HG03575 (cell line): ENCODE data around the gene GRIK2.
"Not testable (repeated sequence)": the region's sequence is repeated elsewhere in the genome, so short reads cannot be mapped to it uniquely, and the experiment has no call there.

Experiments used
- ATAC-seq: cut with Tn5 transposase; IDR thresholded peaks from one replicate; pipeline ENCODE4 v1.9.1; 2021; ENCODE audit not compliant: unreplicated experiment, insufficient number of reproducible peaks, low FRiP score; ENCODE audit errors: extremely low read depth

Gene GRIK2

GRCh38 chr6:101393251-101393828 lies at the start of gene GRIK2:
GRIK2 (plus strand) TSS chr6:101393708.
- ATAC-seq: no peak

GRCh38 chr6:101344885-101345284 lies 48.6 kb upstream of the GRIK2 start:
- no peak for ATAC-seq

- no peak for ATAC-seq
Observed at GRCh38 chr6:101348816-101349215, 44.7 kb upstream of the GRIK2 start.

GRCh38 chr6:101350631-101351030 lies 42.9 kb upstream of the GRIK2 start:
- ATAC-seq: not testable (repeated sequence)

- no peak for ATAC-seq
Observed at GRCh38 chr6:101351173-101351572, 42.3 kb upstream of the GRIK2 start.

GRCh38 chr6:101352316-101352715 lies 41.2 kb upstream of the GRIK2 start:
- ATAC-seq: no peak

- ATAC-seq: no peak
Observed at GRCh38 chr6:101365181-101365580, 28.3 kb upstream of the GRIK2 start.

GRCh38 chr6:101379926-101380325 lies 13.6 kb upstream of the GRIK2 start:
- ATAC-seq: no peak

GRCh38 chr6:101380897-101381630 lies 12.4 kb upstream of the GRIK2 start:
- ATAC-seq: no peak

- not testable (repeated sequence) for ATAC-seq
Observed at GRCh38 chr6:101383747-101384146, 9.8 kb upstream of the GRIK2 start.

- ATAC-seq: no peak
Observed at GRCh38 chr6:101386982-101387381, 6.5 kb upstream of the GRIK2 start.

- no peak for ATAC-seq
Observed at GRCh38 chr6:101391772-101392585, 1.5 kb upstream of the GRIK2 start.

- ATAC-seq: no peak
Observed at GRCh38 chr6:101392586-101393230, 800 bp upstream of the GRIK2 start.

GRCh38 chr6:101393829-101394251 lies 332 bp downstream of the GRIK2 start:
- no peak for ATAC-seq

GRCh38 chr6:101394936-101395335 lies 1.4 kb downstream of the GRIK2 start:
- ATAC-seq: no peak

GRCh38 chr6:101395345-101395744 lies 1.8 kb downstream of the GRIK2 start:
- no peak for ATAC-seq

GRCh38 chr6:101396548-101397173 lies 3.2 kb downstream of the GRIK2 start:
- no peak for ATAC-seq

GRCh38 chr6:101397199-101397598 lies 3.7 kb downstream of the GRIK2 start:
- ATAC-seq: no peak
